ENCODE measurements around the gene CLC. TPM values are rescaled to one million over a fixed set of nuclear protein-coding genes. Genes with fewer than 3 reads are reported as not detected.

Gene CLC
- total and polyA plus RNA-seq, 2 experiments from 2014 or later: not detected

GRCh38 chr19:39704181-39705044 lies 33.4 kb downstream of the CLC start, which contains the start of gene LGALS14:
Gene LGALS14, plus strand, starts transcription at chr19:39704481. Its CDS starts 48 bp downstream, at chr19:39704529.
- Histone ChIP-seq H3K4me3 (no peak within 1 kb of the TSS), H2AFZ (no peak within 1 kb of the TSS), H3F3A (ENCODE audit: insufficient read depth) (no peaks in the 10 kb centered on the region), H3K9me3 (ENCODE audit: low read depth) (no peaks in the 10 kb centered on the region), H3K4me1 (ENCODE audit: insufficient read depth) (no peaks in the 10 kb centered on the region), H3K27ac (no peak within 1 kb of the TSS), H3K9me2 (ENCODE audit: insufficient read depth) (no peaks in the 10 kb centered on the region), H3K27me3 (replicated peaks; ENCODE audit: insufficient read depth) (peaks cover 4% of the 10 kb centered on the region; the same call in 1 of the 2 replicates), H3K4me2 (ENCODE audit: unreplicated experiment) (no peak within 1 kb of the TSS), H3K79me2 (ENCODE audit: insufficient read depth) (no peaks in the 10 kb centered on the region), H4K20me1 (ENCODE audit: insufficient read depth) (no peaks in the 10 kb centered on the region), H3K9ac (no peak within 1 kb of the TSS), H3K36me3 (ENCODE audit: low read depth) (no peaks in the 10 kb centered on the region)
- no peak for TF ChIP-seq EZH2phosphoT487 (IDR thresholded peaks at IDR 0.05; ENCODE audit: insufficient read depth, low read depth)
- TF ChIP-seq EZH2 (IDR thresholded peaks at IDR 0.05; ENCODE audit: insufficient read depth, poor library complexity, severe bottlenecking): no peak
- WGBS, 2 experiments (ENCODE audit: low coverage in 1 of 2, low lambda C conversion rate in 2 of 2, missing lambda C conversion rate in 2 of 2): 18 to 20% methylated on average over 6 of the region's 6 CpGs
- no peak for DNase-seq
- in situ Hi-C loops (cut with MboI): no loop called here

- H3K9me2 ChIP-seq (ENCODE audit: insufficient read depth): no peaks in the 10 kb centered on the region
- H4K20me1 ChIP-seq (ENCODE audit: insufficient read depth): no peaks in the 10 kb centered on the region
- 1 to 3% methylated on average over 5 of the region's 5 CpGs for WGBS, 2 experiments (ENCODE audit: low coverage in 1 of 2, low lambda C conversion rate in 2 of 2, missing lambda C conversion rate in 2 of 2)
- TF ChIP-seq EZH2phosphoT487 (IDR thresholded peaks at IDR 0.05; ENCODE audit: insufficient read depth, low read depth) (no peak), EZH2 (IDR thresholded peaks at IDR 0.05; ENCODE audit: insufficient read depth, poor library complexity, severe bottlenecking) (no peak)
- H3K9me3 ChIP-seq (ENCODE audit: low read depth): no peaks in the 10 kb centered on the region
- H3K36me3 ChIP-seq (ENCODE audit: low read depth): no peaks in the 10 kb centered on the region
- peaks cover 4% of the 10 kb centered on the region; the same call in 1 of the 2 replicates for H3K27me3 ChIP-seq (replicated peaks; ENCODE audit: insufficient read depth)
- H3K4me1 ChIP-seq (ENCODE audit: insufficient read depth): no peaks in the 10 kb centered on the region
- no peak overlapping the region for H3K27ac ChIP-seq
- H2AFZ ChIP-seq: no peak overlapping the region
- no peak overlapping the region for H3K4me3 ChIP-seq
- no peak overlapping the region for H3K9ac ChIP-seq
- no peaks in the 10 kb centered on the region for H3F3A ChIP-seq (ENCODE audit: insufficient read depth)
- in situ Hi-C loops (cut with MboI): no loop called here
- H3K4me2 ChIP-seq (ENCODE audit: unreplicated experiment): no peak overlapping the region
- no peaks in the 10 kb centered on the region for H3K79me2 ChIP-seq (ENCODE audit: insufficient read depth)
- no peak for DNase-seq
Measured at GRCh38 chr19:39701291-39701690, 36.5 kb downstream of the CLC start.

GRCh38 chr19:39698535-39698934 lies 39.3 kb downstream of the CLC start:
- H3K4me2 ChIP-seq (ENCODE audit: unreplicated experiment): no peak overlapping the region
- H3F3A ChIP-seq (ENCODE audit: insufficient read depth): no peaks in the 10 kb centered on the region
- no peak overlapping the region for H3K9ac ChIP-seq
- H3K9me3 ChIP-seq (ENCODE audit: low read depth): no peaks in the 10 kb centered on the region
- no peaks in the 10 kb centered on the region for H3K79me2 ChIP-seq (ENCODE audit: insufficient read depth)
- no peak overlapping the region for H3K4me3 ChIP-seq
- H3K4me1 ChIP-seq (ENCODE audit: insufficient read depth): no peaks in the 10 kb centered on the region
- DNase-seq: no peak
- H3K27ac ChIP-seq: no peak overlapping the region
- peaks cover 4% of the 10 kb centered on the region for H3K27me3 ChIP-seq (replicated peaks; ENCODE audit: insufficient read depth)
- in situ Hi-C loops (cut with MboI): no loop called here
- no peaks in the 10 kb centered on the region for H4K20me1 ChIP-seq (ENCODE audit: insufficient read depth)
- no peak for TF ChIP-seq EZH2 (IDR thresholded peaks at IDR 0.05; ENCODE audit: insufficient read depth, poor library complexity, severe bottlenecking)
- no peak for TF ChIP-seq EZH2phosphoT487 (IDR thresholded peaks at IDR 0.05; ENCODE audit: insufficient read depth, low read depth)
- H3K9me2 ChIP-seq (ENCODE audit: insufficient read depth): no peaks in the 10 kb centered on the region
- no peak overlapping the region for H2AFZ ChIP-seq
- no peaks in the 10 kb centered on the region for H3K36me3 ChIP-seq (ENCODE audit: low read depth)

GRCh38 chr19:39696387-39696786 lies 41.4 kb downstream of the CLC start:
- DNase-seq: no peak
- H2AFZ ChIP-seq: no peak overlapping the region
- H3K4me2 ChIP-seq (ENCODE audit: unreplicated experiment): no peak overlapping the region
- no peak for TF ChIP-seq EZH2phosphoT487 (IDR thresholded peaks at IDR 0.05; ENCODE audit: insufficient read depth, low read depth)
- no peak for TF ChIP-seq EZH2 (IDR thresholded peaks at IDR 0.05; ENCODE audit: insufficient read depth, poor library complexity, severe bottlenecking)
- peaks cover 4% of the 10 kb centered on the region for H3K27me3 ChIP-seq (replicated peaks; ENCODE audit: insufficient read depth)
- in situ Hi-C loops (cut with MboI): no loop called here
- no peak overlapping the region for H3K27ac ChIP-seq
- WGBS, 2 experiments (ENCODE audit: low coverage in 1 of 2, low lambda C conversion rate in 2 of 2, missing lambda C conversion rate in 2 of 2): 31 to 34% methylated on average over 2 of the region's 2 CpGs
- no peaks in the 10 kb centered on the region for H3K4me1 ChIP-seq (ENCODE audit: insufficient read depth)
- no peak overlapping the region for H3K9ac ChIP-seq
- H3K9me3 ChIP-seq (ENCODE audit: low read depth): no peaks in the 10 kb centered on the region
- H4K20me1 ChIP-seq (ENCODE audit: insufficient read depth): no peaks in the 10 kb centered on the region
- no peaks in the 10 kb centered on the region for H3K79me2 ChIP-seq (ENCODE audit: insufficient read depth)
- no peaks in the 10 kb centered on the region for H3K36me3 ChIP-seq (ENCODE audit: low read depth)
- no peaks in the 10 kb centered on the region for H3F3A ChIP-seq (ENCODE audit: insufficient read depth)
- H3K4me3 ChIP-seq: no peak overlapping the region
- H3K9me2 ChIP-seq (ENCODE audit: insufficient read depth): no peaks in the 10 kb centered on the region
